K562 (cell line): ENCODE results near the gene MRPL48. TPM values are rescaled to one million over a fixed set of nuclear protein-coding genes. Genes with fewer than 3 reads are reported as not detected.

Source experiments
- ADNP ChIP-seq: fragments of 200-800 bp; sonication (Bioruptor generic); IDR thresholded peaks from 2 replicates; pipeline ENCODE4 v1.6.1; 2016; ENCODE audit warnings: missing genetic modification characterization, missing compliant biosample characterization
- ARID1B ChIP-seq: fragments of 450-650 bp; IDR thresholded peaks from 2 replicates; pipeline ENCODE4 v1.6.1; 2016; ENCODE audit warnings: antibody characterized with exemption, mild to moderate bottlenecking, inconsistent platforms
- HDAC2 ChIP-seq: fragments of 450-650 bp; IDR thresholded peaks from 2 replicates; pipeline ENCODE4 v1.6.1; 2016; ENCODE audit warnings: mild to moderate bottlenecking
- MEF2D ChIP-seq: conservative IDR thresholded peaks from 2 replicates; pipeline ENCODE4 v1.6.1; 2016; ENCODE audit warnings: low read depth, missing genetic modification characterization, missing compliant biosample characterization
- PBX2 ChIP-seq, 2 experiments: IDR thresholded peaks in 1 of 2; conservative IDR thresholded peaks in 1 of 2; 2 replicates each; pipeline ENCODE4 v1.6.1; 2016; ENCODE audit warnings: low read depth in 2 of 2, mild to moderate bottlenecking in 1 of 2, missing compliant biosample characterization in 1 of 2, missing genetic modification characterization in 1 of 2, moderate library complexity in 1 of 2
- PKNOX1 ChIP-seq: fragments of 450-650 bp; IDR thresholded peaks from 2 replicates; pipeline ENCODE4 v1.6.1; 2016
- PRMT5 ChIP-seq: sonication (generic); formaldehyde crosslinking; IDR thresholded peaks from 2 replicates; pipeline ENCODE4 v1.5.0; 2020; ENCODE audit warnings: missing genetic modification reagents
- RCOR1 ChIP-seq, 2 experiments: IDR thresholded peaks; 2 replicates each; pipeline ENCODE4 v1.6.1; 2012; ENCODE audit warnings: low read depth in 2 of 2, low read length in 2 of 2, borderline replicate concordance in 1 of 2, improper control_type of control experiment in 1 of 2
- VEZF1 ChIP-seq: fragments of 200-800 bp; sonication (Bioruptor generic); IDR thresholded peaks from 2 replicates; pipeline ENCODE4 v1.6.1; 2017; ENCODE audit warnings: missing genetic modification characterization, missing compliant biosample characterization
- YBX1 ChIP-seq: fragments of 450-650 bp; IDR thresholded peaks from 2 replicates; pipeline ENCODE4 v1.7.1; 2016; ENCODE audit warnings: mild to moderate bottlenecking
- YY1 ChIP-seq, 3 experiments: IDR thresholded peaks; 2 replicates each; pipeline ENCODE4 v1.6.1; 2011; ENCODE audit warnings: low read length in 2 of 3, mild to moderate bottlenecking in 2 of 3, moderate library complexity in 2 of 3, borderline replicate concordance in 1 of 3, control low read depth in 1 of 3, low read depth in 1 of 3; ENCODE audit not compliant: insufficient read depth in 3 of 3, insufficient replicate concordance in 2 of 3, control insufficient read depth in 1 of 3, insufficient read length in 1 of 3; ENCODE audit errors: extremely low read depth in 1 of 3
- ZNF23 ChIP-seq: fragments of 250-450 bp; sonication (Bioruptor Pico); IDR thresholded peaks from 2 replicates; pipeline ENCODE4 v1.4.0; 2020; ENCODE audit warnings: mild to moderate bottlenecking
- ZNF384 ChIP-seq: IDR thresholded peaks from 2 replicates; pipeline ENCODE4 v1.6.1; 2012; ENCODE audit warnings: low read depth, low read length, improper control_type of control experiment
- ZNF79 ChIP-seq: fragments of 250-450 bp; sonication (Bioruptor Pico); IDR thresholded peaks from 2 replicates; pipeline ENCODE4 v1.4.0; 2020; ENCODE audit warnings: low read depth, mild to moderate bottlenecking, moderate library complexity
- polyA plus RNA-seq, 8 experiments: library from polyadenylated mRNA; depleted of rRNA in 4 of 8; stranded (reverse) in 5 of 8; unstranded in 3 of 8; fragments of >200 nt; fragmentation: Nextera tagmentation in 2 of 8; fragmentation: Illumina TruSeq in 1 of 8; extraction: Ambion mirVana in 2 of 8; extraction: Trizol in 1 of 8; gene quantifications; 2 replicates each; pipeline versions ENCODE4 v1.2.1 to v1.2.3, GENCODE V29; 2011 to 2014; ENCODE audit warnings: inconsistent platforms in 1 of 8, missing spikeins in 1 of 8
- total RNA-seq, 7 experiments: library from RNA; depleted of rRNA in 6 of 7; stranded (reverse); fragments of >200 nt in 6 of 7; fragmentation: Illumina TruSeq in 2 of 7; extraction: Trizol in 2 of 7; gene quantifications; 2 replicates each; pipeline versions ENCODE4 v1.2.1 to v1.2.3, GENCODE V29; 2011 to 2021; ENCODE audit warnings: low replicate concordance in 1 of 7
- TF ChIP-seq, protein P1 (sequence below): fragments of 200-800 bp; sonication (Bioruptor generic); IDR thresholded peaks from 2 replicates; pipeline ENCODE4 v1.6.1; 2016; ENCODE audit warnings: missing genetic modification characterization, missing compliant biosample characterization

The MRPL48 gene
- total and polyA plus RNA-seq, 9 of the 15 experiments (the other 6 are each of a cell fraction or from before 2014, with no cell fraction given), result 66.0 to 237 (median 104) TPM

DNA sequence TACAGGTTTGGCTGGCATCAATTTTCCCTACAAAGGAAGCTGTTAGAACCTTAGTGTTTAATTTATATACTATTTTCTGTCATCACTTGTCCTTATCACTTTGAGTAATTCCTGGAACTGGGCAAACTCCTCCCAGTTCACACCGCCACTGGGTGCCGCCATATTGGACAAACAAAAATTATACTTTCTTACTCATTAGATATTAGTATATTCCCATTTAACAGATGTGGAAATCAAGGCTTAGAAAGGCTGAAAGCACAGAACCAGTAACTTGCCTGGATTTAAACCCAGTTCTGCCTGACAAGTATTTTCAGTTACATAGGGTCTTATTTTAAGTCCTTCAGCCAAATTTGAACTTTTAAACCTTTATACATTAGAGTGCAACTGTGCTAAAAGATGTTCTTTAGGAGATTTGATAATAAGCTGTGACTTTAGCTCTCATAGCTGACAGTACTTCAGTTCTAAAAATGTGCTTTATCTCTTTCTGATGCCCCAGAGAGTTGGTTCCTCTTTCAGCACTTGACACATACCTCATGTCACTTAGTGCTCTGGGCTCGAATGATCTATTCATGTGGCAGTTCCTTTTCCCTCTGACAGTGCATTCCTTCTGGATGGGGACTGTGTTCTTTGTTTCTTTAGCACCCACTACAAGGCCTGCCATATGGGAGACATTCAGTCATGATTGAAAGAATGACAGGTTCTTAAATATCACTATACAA is 63.5 kb downstream of the MRPL48 start (continued):
- TF ChIP-seq VEZF1 (CRISPR knock-in tag) (no peak), PBX2 (CRISPR knock-in tag; IDR thresholded peaks at IDR 0.05; ENCODE audit: low read depth) (no peak), PBX2 (tag; conservative IDR thresholded peaks at IDR 0.05; ENCODE audit: low read depth) (peak; percentile 84), YBX1 (no peak), ARID1B (peak; percentile 39; the same call in 1 of the 2 replicates), PRMT5 (CRISPR knock-in tag) (no peak), RCOR1 (IDR thresholded peaks at IDR 0.05; ENCODE audit: borderline replicate concordance in 1 of 2, low read depth in 2 of 2, low read length in 2 of 2) (peak in 1 of 2 experiments; percentile 37; a peak in 1 of 4 replicates), ZNF23 (CRISPR knock-in tag) (no peak), PKNOX1 (peak; percentile 67), ZNF79 (0 out of 2 replicates have a peak, but pooled peaks have one; percentile 48), ZNF384 (no peak), MEF2D (0 out of 2 replicates have a peak, but pooled peaks have one; percentile 50), YY1 (IDR thresholded peaks at IDR 0.05; ENCODE audit: borderline replicate concordance in 1 of 3, control insufficient read depth in 1 of 3, extremely low read depth in 1 of 3, insufficient read depth in 3 of 3, insufficient read length in 1 of 3, insufficient replicate concordance in 2 of 3, low read depth in 1 of 3, low read length in 2 of 3) (peak in 1 of 3 experiments; percentile 80), HDAC2 (peak; percentile 77; the same call in 1 of the 2 replicates), ADNP (tag) (peak; percentile 94)
- TF ChIP-seq, protein P1, sequence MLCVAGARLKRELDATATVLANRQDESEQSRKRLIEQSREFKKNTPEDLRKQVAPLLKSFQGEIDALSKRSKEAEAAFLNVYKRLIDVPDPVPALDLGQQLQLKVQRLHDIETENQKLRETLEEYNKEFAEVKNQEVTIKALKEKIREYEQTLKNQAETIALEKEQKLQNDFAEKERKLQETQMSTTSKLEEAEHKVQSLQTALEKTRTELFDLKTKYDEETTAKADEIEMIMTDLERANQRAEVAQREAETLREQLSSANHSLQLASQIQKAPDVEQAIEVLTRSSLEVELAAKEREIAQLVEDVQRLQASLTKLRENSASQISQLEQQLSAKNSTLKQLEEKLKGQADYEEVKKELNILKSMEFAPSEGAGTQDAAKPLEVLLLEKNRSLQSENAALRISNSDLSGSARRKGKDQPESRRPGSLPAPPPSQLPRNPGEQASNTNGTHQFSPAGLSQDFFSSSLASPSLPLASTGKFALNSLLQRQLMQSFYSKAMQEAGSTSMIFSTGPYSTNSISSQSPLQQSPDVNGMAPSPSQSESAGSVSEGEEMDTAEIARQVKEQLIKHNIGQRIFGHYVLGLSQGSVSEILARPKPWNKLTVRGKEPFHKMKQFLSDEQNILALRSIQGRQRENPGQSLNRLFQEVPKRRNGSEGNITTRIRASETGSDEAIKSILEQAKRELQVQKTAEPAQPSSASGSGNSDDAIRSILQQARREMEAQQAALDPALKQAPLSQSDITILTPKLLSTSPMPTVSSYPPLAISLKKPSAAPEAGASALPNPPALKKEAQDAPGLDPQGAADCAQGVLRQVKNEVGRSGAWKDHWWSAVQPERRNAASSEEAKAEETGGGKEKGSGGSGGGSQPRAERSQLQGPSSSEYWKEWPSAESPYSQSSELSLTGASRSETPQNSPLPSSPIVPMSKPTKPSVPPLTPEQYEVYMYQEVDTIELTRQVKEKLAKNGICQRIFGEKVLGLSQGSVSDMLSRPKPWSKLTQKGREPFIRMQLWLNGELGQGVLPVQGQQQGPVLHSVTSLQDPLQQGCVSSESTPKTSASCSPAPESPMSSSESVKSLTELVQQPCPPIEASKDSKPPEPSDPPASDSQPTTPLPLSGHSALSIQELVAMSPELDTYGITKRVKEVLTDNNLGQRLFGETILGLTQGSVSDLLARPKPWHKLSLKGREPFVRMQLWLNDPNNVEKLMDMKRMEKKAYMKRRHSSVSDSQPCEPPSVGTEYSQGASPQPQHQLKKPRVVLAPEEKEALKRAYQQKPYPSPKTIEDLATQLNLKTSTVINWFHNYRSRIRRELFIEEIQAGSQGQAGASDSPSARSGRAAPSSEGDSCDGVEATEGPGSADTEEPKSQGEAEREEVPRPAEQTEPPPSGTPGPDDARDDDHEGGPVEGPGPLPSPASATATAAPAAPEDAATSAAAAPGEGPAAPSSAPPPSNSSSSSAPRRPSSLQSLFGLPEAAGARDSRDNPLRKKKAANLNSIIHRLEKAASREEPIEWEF (CRISPR knock-in tag), result peak; percentile 66; the same call in 1 of the 2 replicates
